HCT116 (cell line): ENCODE measurements around the gene SORBS1. TPM values are rescaled to one million over a fixed set of nuclear protein-coding genes. Genes with fewer than 3 reads are reported as not detected.

ENCODE experiments used
- ATAC-seq: fragments of 200-7000 bp; cut with Tn5 transposase; 2 replicates; pipeline ENCODE4 v1.9.1; 2020; ENCODE audit warnings: mild to moderate bottlenecking, moderate library complexity
- BruUV-seq: library from RNA; stranded (reverse); fragments of 400-500 nt; replicated peaks from 2 replicates; lab custom pipeline; 2021; lab: Mats Ljungman, UMichigan
- CTCF ChIA-PET: fragments of 300-600 bp; sonication (Branson Sonifier 250); formaldehyde crosslinking; loops from one replicate; lab custom pipeline; 2021; ENCODE audit warnings: antibody characterized with exemption; lab: Charles Lee
- POLR2A ChIA-PET: fragments of 300-600, 350-600 bp; sonication (Branson Sonifier 250); formaldehyde crosslinking; loops from one replicate; lab custom pipeline; 2021; ENCODE audit warnings: antibody characterized with exemption; lab: Charles Lee
- RAD21 ChIA-PET, 2 experiments: fragments of 300-600 bp; sonication (Branson Sonifier 250); formaldehyde crosslinking; loops; one replicate each; lab custom pipeline; 2023; ENCODE audit warnings: low total read pairs in 2 of 2; ENCODE audit not compliant: uncharacterized antibody in 2 of 2, unreplicated experiment in 2 of 2, low non-redundant PET in 1 of 2; lab: Charles Lee
- DNase-seq: peaks from one replicate; pipeline ENCODE4 v3.0.0-alpha.2; 2010; ENCODE audit warnings: low read depth, low spot score
- H2AFZ ChIP-seq: fragments of 200-600 bp; shearing (Covaris generic), sonication (generic); 2 replicates; pipeline ENCODE4 v1.6.1; 2017; ENCODE audit warnings: low read depth, mixed run types, mixed read lengths, antibody characterized with exemption, low read length; ENCODE audit not compliant: poor library complexity, severe bottlenecking
- H3K27ac ChIP-seq: 2 replicates; pipeline ENCODE4 v1.5.1; 2012; ENCODE audit warnings: low read depth, low read length
- H3K27me3 ChIP-seq: fragments of 200-600 bp; sonication (generic); 2 replicates; pipeline ENCODE4 v1.6.1; 2016; ENCODE audit warnings: mixed run types, low read length, mixed read lengths; ENCODE audit not compliant: insufficient read depth
- H3K36me3 ChIP-seq, 2 experiments: fragments of 200-500 bp in 1 of 2; fragments of 200-600 bp in 1 of 2; sonication (Bioruptor generic) in 1 of 2; sonication (generic) in 1 of 2; 2 replicates each; pipeline versions ENCODE4 v1.5.1 to v1.6.1; 2014 to 2016; ENCODE audit warnings: low read length in 2 of 2, inconsistent platforms in 1 of 2, mixed read lengths in 1 of 2, mixed run types in 1 of 2; ENCODE audit not compliant: insufficient read depth in 2 of 2, control insufficient read depth in 1 of 2
- H3K4me1 ChIP-seq, 2 experiments: fragments of 200-600 bp in 1 of 2; sonication (generic) in 1 of 2; 2 replicates each; pipeline versions ENCODE4 v1.5.1 to v1.6.1; 2012 to 2017; ENCODE audit warnings: low read length in 2 of 2, inconsistent platforms in 1 of 2, mild to moderate bottlenecking in 1 of 2, mixed read lengths in 1 of 2, mixed run types in 1 of 2, moderate library complexity in 1 of 2; ENCODE audit not compliant: insufficient read depth in 2 of 2, control insufficient read depth in 1 of 2
- H3K4me2 ChIP-seq: fragments of 200-600 bp; sonication (generic); 2 replicates; pipeline ENCODE4 v1.6.1; 2017; ENCODE audit warnings: mixed run types, low read length, mixed read lengths
- H3K4me3 ChIP-seq, 2 experiments: fragments of 200-600 bp in 1 of 2; sonication (generic) in 1 of 2; replicated peaks in 1 of 2; 2 replicates each; pipeline ENCODE4 v1.5.1; 2011 to 2016; ENCODE audit warnings: low read length in 2 of 2, control low read depth in 1 of 2, low read depth in 1 of 2, mild to moderate bottlenecking in 1 of 2, mixed read lengths in 1 of 2, mixed run types in 1 of 2
- H3K79me2 ChIP-seq: fragments of 200-600 bp; sonication (generic); 2 replicates; pipeline ENCODE4 v1.6.1; 2017; ENCODE audit warnings: mild to moderate bottlenecking, mixed run types, low read length, moderate library complexity, mixed read lengths; ENCODE audit not compliant: insufficient read depth
- H3K9ac ChIP-seq: fragments of 200-600 bp; sonication (generic); 2 replicates; pipeline ENCODE4 v1.6.1; 2016; ENCODE audit warnings: low read length, mixed read lengths
- H3K9me2 ChIP-seq: fragments of 200-600 bp; sonication (generic), shearing (Covaris generic); 2 replicates; pipeline ENCODE4 v1.6.1; 2017; ENCODE audit warnings: mixed run types, mild to moderate bottlenecking, moderate library complexity; ENCODE audit not compliant: insufficient read depth
- H3K9me3 ChIP-seq, 2 experiments: fragments of 200-500 bp in 1 of 2; fragments of 200-600 bp in 1 of 2; sonication (Bioruptor generic) in 1 of 2; sonication (generic) in 1 of 2; 2 replicates each; pipeline ENCODE4 v1.6.1; 2014 to 2017; ENCODE audit warnings: low read length in 2 of 2, mixed read lengths in 2 of 2, inconsistent platforms in 1 of 2, low read depth in 1 of 2, mild to moderate bottlenecking in 1 of 2, mixed run types in 1 of 2, moderate library complexity in 1 of 2; ENCODE audit not compliant: control insufficient read depth in 1 of 2, insufficient read depth in 1 of 2
- H4K20me1 ChIP-seq: fragments of 200-600 bp; sonication (generic), shearing (Covaris generic); 2 replicates; pipeline ENCODE4 v1.6.1; 2017; ENCODE audit warnings: mixed run types, mild to moderate bottlenecking, moderate library complexity; ENCODE audit not compliant: insufficient read depth
- CBX3 ChIP-seq: IDR thresholded peaks from 2 replicates; pipeline ENCODE4 v1.6.1; 2012; ENCODE audit warnings: low read depth
- POLR2AphosphoS5 ChIP-seq: IDR thresholded peaks from 2 replicates; pipeline ENCODE4 v1.6.1; 2011; ENCODE audit warnings: mild to moderate bottlenecking, low read depth, low read length, moderate library complexity
- intact Hi-C: fragments of 100-400 bp; cut with micrococcal nuclease; formaldehyde crosslinking; loops from 2 replicates; pipeline ENCODE4 v1.10.0; 2022
- total RNA-seq: library from RNA; stranded (reverse); gene quantifications from one replicate; pipeline ENCODE4 v1.2.1, GENCODE V29; 2021; ENCODE audit not compliant: unreplicated experiment
- TF ChIP-seq, protein P1 (sequence below): IDR thresholded peaks from 2 replicates; pipeline ENCODE4 v1.6.1; 2012; ENCODE audit warnings: low read depth
- TF ChIP-seq, protein P2 (sequence below), 3 experiments: fragments of 200-600 bp in 1 of 3; sonication (generic) in 1 of 3; IDR thresholded peaks in 2 of 3; conservative IDR thresholded peaks in 1 of 3; 2 replicates each; pipeline ENCODE4 v1.5.1; 2012 to 2017; ENCODE audit warnings: low read depth in 2 of 3, low read length in 2 of 3, antibody characterized with exemption in 1 of 3, borderline replicate concordance in 1 of 3, control low read depth in 1 of 3, mild to moderate bottlenecking in 1 of 3, mixed read lengths in 1 of 3, mixed run types in 1 of 3, moderate library complexity in 1 of 3; ENCODE audit not compliant: insufficient read depth in 1 of 3

SORBS1 gene
- total RNA-seq, 1 experiment from 2014 or later: 3.4 TPM

DNA sequence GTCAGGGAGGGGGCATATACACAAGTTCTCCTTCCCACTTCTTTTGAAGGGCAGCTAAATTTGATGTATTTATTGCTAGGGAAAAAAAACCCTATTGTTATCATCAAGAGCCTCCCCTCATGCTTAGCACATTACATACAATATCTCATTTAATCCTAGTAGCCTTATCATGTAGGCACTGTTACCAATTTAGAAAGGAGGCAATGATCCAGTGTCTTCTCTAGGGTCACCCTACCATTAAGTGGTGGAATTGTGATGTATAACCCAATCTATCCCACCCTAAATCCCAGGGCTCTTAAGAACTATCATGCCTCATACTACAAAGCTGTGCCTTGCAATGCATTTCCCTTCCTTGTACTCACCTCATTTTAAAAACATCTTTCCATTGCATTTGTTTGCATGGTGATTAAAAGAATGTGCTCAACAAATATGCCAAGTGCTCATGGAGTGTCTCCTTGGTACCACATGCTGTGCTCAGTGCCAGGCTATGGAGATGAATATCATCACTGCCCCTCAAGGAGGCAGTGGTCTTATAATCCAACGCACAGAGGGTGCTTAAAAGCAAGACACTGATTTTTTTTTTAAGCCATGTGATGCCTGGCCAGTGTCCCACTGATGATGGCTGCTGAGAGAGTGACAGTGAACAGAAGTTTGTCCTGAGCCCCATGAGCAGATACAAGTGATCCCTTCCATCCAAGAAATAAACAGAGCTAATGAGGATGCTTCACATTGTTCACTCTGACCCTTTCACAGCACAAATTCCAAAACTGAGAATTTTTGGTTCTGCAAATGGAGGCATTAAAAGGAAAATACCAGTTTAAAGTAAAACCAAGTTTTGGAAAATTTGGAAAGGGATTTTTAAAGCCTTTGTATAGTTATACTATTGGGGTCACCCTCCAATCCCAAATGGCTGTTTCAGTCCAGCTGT lies 98.2 kb downstream of the SORBS1 start:
- no TSS peak for BruUV-seq
- no peak for ATAC-seq
- intact Hi-C loops: no loop called here

More for the DNA sequence above, 98.2 kb downstream of the SORBS1 start:
- ChIA-PET POLR2A (no interaction called here), RAD21 (no interaction called here), CTCF (no interaction called here)
- H3K9ac ChIP-seq: no peak overlapping the region
- H3K27me3 ChIP-seq: no peaks in the 10 kb centered on the region
- no peak for DNase-seq
- no peaks in the 10 kb centered on the region for H3K9me2 ChIP-seq
- TF ChIP-seq CBX3 (no peak), POLR2AphosphoS5 (no peak)
- TF ChIP-seq, protein P1, sequence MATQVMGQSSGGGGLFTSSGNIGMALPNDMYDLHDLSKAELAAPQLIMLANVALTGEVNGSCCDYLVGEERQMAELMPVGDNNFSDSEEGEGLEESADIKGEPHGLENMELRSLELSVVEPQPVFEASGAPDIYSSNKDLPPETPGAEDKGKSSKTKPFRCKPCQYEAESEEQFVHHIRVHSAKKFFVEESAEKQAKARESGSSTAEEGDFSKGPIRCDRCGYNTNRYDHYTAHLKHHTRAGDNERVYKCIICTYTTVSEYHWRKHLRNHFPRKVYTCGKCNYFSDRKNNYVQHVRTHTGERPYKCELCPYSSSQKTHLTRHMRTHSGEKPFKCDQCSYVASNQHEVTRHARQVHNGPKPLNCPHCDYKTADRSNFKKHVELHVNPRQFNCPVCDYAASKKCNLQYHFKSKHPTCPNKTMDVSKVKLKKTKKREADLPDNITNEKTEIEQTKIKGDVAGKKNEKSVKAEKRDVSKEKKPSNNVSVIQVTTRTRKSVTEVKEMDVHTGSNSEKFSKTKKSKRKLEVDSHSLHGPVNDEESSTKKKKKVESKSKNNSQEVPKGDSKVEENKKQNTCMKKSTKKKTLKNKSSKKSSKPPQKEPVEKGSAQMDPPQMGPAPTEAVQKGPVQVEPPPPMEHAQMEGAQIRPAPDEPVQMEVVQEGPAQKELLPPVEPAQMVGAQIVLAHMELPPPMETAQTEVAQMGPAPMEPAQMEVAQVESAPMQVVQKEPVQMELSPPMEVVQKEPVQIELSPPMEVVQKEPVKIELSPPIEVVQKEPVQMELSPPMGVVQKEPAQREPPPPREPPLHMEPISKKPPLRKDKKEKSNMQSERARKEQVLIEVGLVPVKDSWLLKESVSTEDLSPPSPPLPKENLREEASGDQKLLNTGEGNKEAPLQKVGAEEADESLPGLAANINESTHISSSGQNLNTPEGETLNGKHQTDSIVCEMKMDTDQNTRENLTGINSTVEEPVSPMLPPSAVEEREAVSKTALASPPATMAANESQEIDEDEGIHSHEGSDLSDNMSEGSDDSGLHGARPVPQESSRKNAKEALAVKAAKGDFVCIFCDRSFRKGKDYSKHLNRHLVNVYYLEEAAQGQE: no peak
- TF ChIP-seq, protein P2, sequence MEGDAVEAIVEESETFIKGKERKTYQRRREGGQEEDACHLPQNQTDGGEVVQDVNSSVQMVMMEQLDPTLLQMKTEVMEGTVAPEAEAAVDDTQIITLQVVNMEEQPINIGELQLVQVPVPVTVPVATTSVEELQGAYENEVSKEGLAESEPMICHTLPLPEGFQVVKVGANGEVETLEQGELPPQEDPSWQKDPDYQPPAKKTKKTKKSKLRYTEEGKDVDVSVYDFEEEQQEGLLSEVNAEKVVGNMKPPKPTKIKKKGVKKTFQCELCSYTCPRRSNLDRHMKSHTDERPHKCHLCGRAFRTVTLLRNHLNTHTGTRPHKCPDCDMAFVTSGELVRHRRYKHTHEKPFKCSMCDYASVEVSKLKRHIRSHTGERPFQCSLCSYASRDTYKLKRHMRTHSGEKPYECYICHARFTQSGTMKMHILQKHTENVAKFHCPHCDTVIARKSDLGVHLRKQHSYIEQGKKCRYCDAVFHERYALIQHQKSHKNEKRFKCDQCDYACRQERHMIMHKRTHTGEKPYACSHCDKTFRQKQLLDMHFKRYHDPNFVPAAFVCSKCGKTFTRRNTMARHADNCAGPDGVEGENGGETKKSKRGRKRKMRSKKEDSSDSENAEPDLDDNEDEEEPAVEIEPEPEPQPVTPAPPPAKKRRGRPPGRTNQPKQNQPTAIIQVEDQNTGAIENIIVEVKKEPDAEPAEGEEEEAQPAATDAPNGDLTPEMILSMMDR (IDR thresholded peaks at IDR 0.05 in 2 of 3, conservative IDR thresholded peaks at IDR 0.05 in 1 of 3; ENCODE audit: borderline replicate concordance in 1 of 3, insufficient read depth in 1 of 3, low read depth in 2 of 3, low read length in 2 of 3): no peak
- no peaks in the 10 kb centered on the region for H3K79me2 ChIP-seq
- H3K4me3 ChIP-seq: no peak overlapping the region
- H3K4me2 ChIP-seq: no peak overlapping the region
- no peaks in the 10 kb centered on the region for H4K20me1 ChIP-seq
- H3K27ac ChIP-seq: no peak overlapping the region
- no peak overlapping the region for H2AFZ ChIP-seq
- no peaks in the 10 kb centered on the region for H3K9me3 ChIP-seq
- H3K36me3 ChIP-seq: no peaks in the 10 kb centered on the region
- peaks cover 9 to 13% of the 10 kb centered on the region in 2 experiments; a peak in 3 of 4 replicates for H3K4me1 ChIP-seq
